GM19351 (cell line): ENCODE measurements around the gene GOLGA8K.
"Not testable (repeated sequence)": the region's sequence is repeated elsewhere in the genome, so short reads cannot be mapped to it uniquely, and the experiment has no call there.

ENCODE experiments used
- ATAC-seq: cut with Tn5 transposase; IDR thresholded peaks from one replicate; pipeline ENCODE4 v1.9.1; 2021; ENCODE audit warnings: mild to moderate bottlenecking, moderate library complexity; ENCODE audit not compliant: unreplicated experiment

GOLGA8K gene

GRCh38 chr15:32356909-32357308 is 46.2 kb downstream of the GOLGA8K start:
- ATAC-seq = not testable (repeated sequence)

DNA sequence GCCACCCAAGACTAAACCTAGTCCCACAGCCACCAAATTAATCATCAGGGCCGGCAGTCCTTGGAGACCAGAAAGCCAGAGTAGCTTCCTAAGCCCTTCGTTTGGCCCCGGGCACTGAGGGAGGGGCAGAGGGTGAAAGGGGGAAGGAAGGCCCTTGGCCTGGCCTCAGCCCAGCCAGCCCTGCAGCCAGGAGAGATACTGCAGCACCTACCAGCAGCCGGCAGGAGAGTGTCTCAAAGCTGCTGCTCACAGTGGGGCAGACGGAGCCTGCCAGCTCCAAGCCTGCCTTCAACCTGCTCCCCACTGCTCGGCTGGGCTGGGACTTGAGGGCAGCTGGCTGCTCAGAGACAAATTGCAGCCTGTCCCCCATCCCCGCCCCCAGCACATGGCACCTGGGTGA is 50.3 kb downstream of the GOLGA8K start:
- ATAC-seq = not testable (repeated sequence)

DNA sequence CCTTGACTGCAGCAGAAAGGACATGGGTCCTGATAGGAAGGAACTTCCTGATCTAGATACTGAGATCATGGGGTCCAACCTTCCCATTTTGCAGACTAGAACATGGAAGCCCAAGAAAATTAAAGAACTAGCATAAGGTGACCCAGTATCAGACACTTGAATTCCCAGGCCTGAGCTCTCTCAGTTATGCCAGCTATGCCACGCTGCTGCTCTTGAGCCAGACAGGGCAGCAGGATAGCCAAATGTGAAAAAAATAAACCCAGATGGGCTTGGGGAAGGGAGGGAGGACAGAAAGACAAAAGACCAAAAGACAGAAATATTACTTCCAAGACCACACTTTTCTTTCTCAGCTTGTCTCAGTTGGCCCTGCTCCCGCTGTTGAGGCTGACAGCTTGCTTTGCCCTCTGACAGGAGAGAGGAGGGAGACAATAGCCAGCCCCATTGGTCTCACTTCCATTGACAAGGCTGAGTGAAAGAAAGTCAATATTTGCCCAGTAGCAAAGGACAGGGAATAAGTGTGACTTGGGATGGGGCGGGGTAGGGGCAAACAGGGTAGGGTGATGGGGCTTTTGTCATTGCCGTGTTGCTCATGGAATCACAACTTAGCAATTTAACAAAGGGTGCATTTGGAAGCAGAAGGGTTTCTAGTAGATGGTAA is 52.4 kb downstream of the GOLGA8K start:
- ATAC-seq = not testable (repeated sequence)

DNA sequence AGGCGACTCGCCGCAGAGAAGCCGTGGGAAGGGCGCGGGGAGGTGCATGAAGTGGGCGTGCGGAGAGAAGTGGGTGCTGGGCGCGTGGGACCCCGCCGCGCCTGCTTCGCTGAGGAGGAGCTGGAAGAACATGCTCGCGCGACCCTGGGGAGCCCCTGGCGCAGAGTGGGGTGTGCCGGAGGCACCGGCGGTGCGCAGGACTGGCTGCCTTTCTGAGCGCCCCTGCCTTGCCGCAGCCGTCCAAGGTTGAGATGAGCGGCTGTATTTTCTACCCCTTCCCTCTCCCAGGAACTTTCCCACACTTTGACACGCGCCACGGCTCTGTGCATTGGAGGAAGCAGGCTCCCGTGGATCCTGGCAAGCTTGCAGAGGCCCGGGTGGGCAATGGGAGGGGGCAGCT is 56.1 kb downstream of the GOLGA8K start:
- not testable (repeated sequence) for ATAC-seq

DNA sequence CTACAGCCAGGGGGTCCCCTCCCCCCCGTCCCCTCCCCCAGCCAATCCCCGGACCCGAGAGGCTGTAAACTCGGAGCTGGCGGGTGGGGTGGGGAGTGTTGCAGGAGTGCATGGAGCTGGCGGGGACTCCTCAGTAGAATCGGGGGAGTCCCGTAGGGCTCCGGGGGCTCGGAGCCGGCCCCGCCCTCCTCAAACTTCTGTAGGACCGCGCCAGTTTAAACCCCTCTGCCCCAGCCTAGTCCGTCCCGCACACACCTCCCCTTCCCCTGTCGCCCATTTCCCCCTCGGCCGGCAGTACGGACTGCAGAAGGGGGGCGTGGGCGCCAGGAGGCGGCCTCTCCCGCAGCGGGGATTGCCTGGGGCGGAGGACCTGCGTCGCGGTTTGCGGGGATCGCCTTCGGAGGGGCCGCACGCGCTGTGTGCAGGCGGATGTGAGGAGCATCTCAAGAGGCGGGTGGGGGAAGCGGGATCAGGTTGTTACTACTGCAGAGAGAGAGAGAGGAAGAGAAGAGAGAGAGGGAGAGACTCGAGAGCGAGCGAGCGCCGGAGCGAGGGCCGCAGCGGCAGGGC is 57.0 kb downstream of the GOLGA8K start:
- ATAC-seq = not testable (repeated sequence)

- ATAC-seq = not testable (repeated sequence)
Observed at GRCh38 chr15:32343921-32344320, 59.2 kb downstream of the GOLGA8K start.
